ENCODE measurements around the gene ZMYND11.
"Not testable (repeated sequence)": the region's sequence is repeated elsewhere in the genome, so short reads cannot be mapped to it uniquely, and the experiment has no call there.

The ZMYND11 gene

DNA sequence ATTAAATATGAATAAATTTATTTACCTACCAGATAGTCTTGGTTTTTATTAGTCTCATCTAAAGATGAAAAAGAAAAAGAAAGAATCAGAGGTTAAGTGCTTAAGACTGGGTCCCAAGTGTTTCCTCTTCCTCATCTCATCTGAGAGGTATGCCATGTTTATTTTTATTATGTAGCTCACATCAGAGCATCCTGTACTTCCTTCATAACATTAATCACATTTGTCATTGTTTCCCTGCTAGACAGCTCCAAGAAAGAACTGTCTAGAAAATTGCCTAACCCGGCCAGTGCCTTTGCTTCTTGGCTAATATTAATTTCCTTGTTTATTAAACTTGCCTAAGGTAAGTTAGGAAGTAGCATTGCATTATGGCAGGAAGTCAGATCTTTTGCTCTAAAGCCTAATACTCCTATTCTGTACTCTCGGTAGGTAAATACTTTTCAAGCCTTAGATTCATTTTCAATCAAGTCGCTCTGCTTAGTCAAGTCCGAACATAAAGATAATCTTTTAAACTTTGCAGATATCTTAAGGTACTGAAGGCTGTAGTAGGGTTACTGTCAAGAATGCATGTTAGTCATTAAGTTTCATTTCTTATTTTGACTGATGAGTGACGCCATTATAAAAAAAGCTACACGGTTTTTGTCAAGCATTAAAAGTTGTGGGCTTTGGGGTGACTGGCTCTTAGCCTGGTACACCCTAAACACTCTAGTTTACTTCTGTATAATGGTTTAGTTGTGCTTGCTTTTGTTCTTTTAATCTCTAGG lies 47.4 kb downstream of the ZMYND11 start:
- no peak overlapping the region for H3K4me2 ChIP-seq (ENCODE audit: low read depth, low read length)
- no peak overlapping the region for H3K4me3 ChIP-seq (ENCODE audit: low read length)
- H3K9me2 ChIP-seq (replicated peaks; ENCODE audit: insufficient read depth, low read length) = no peaks in the 10 kb centered on the region
- H3K27me3 ChIP-seq (replicated peaks; ENCODE audit: insufficient read depth, low read length) = no peaks in the 10 kb centered on the region
- no peaks in the 10 kb centered on the region for H3K9me3 ChIP-seq (replicated peaks; ENCODE audit: insufficient read depth, low read length)
- no peak overlapping the region for H3K27ac ChIP-seq (ENCODE audit: low read length)
- no peaks in the 10 kb centered on the region for H3K36me3 ChIP-seq (replicated peaks; ENCODE audit: insufficient read depth, low read length)
- DNase-seq = no peak
- no peaks in the 10 kb centered on the region for H3F3A ChIP-seq (ENCODE audit: insufficient read depth, low read length)
- TF ChIP-seq, protein P1, sequence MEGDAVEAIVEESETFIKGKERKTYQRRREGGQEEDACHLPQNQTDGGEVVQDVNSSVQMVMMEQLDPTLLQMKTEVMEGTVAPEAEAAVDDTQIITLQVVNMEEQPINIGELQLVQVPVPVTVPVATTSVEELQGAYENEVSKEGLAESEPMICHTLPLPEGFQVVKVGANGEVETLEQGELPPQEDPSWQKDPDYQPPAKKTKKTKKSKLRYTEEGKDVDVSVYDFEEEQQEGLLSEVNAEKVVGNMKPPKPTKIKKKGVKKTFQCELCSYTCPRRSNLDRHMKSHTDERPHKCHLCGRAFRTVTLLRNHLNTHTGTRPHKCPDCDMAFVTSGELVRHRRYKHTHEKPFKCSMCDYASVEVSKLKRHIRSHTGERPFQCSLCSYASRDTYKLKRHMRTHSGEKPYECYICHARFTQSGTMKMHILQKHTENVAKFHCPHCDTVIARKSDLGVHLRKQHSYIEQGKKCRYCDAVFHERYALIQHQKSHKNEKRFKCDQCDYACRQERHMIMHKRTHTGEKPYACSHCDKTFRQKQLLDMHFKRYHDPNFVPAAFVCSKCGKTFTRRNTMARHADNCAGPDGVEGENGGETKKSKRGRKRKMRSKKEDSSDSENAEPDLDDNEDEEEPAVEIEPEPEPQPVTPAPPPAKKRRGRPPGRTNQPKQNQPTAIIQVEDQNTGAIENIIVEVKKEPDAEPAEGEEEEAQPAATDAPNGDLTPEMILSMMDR (IDR thresholded peaks at IDR 0.05; ENCODE audit: low read length) = no peak
- TF ChIP-seq EZH2phosphoT487 (IDR thresholded peaks at IDR 0.05; ENCODE audit: low read length) (no peak), EZH2 (optimal IDR thresholded peaks at IDR 0.05; ENCODE audit: low read depth, low read length) (no peak)
- H3K4me1 ChIP-seq (ENCODE audit: low read length) = no peaks in the 10 kb centered on the region
- H2AFZ ChIP-seq (ENCODE audit: low read length) = no peak overlapping the region
- no peak overlapping the region for H3K9ac ChIP-seq (ENCODE audit: low read length)
- H3K79me2 ChIP-seq (ENCODE audit: low read length) = no peaks in the 10 kb centered on the region
- H4K20me1 ChIP-seq (ENCODE audit: insufficient read depth, low read length) = no peaks in the 10 kb centered on the region

DNA sequence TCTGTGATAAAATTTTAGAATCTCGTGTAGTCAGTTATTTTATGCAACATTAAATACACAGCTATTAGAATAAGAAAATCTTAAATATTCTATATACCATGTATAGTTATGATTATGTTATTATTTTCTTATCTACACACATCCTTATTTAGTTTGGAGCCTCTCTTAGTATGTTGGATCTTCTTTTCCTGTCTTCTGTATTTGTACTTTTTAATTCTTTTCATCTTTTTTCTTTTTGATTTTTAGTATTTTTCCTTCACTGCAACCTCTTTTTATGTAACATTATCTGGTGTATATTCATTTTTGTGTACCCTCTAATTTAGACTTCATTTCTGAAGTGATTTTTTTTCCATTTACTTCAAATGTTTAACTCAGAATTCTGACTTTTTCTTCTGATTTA lies 48.9 kb downstream of the ZMYND11 start:
- Histone ChIP-seq H3K9me3 (replicated peaks; ENCODE audit: insufficient read depth, low read length) (no peaks in the 10 kb centered on the region), H3K79me2 (ENCODE audit: low read length) (no peaks in the 10 kb centered on the region), H3K4me1 (ENCODE audit: low read length) (no peaks in the 10 kb centered on the region), H2AFZ (ENCODE audit: low read length) (no peak overlapping the region), H3K4me2 (ENCODE audit: low read depth, low read length) (no peak overlapping the region), H3F3A (ENCODE audit: insufficient read depth, low read length) (no peaks in the 10 kb centered on the region), H3K27ac (ENCODE audit: low read length) (no peak overlapping the region), H3K9me2 (replicated peaks; ENCODE audit: insufficient read depth, low read length) (no peaks in the 10 kb centered on the region), H4K20me1 (ENCODE audit: insufficient read depth, low read length) (no peaks in the 10 kb centered on the region), H3K9ac (ENCODE audit: low read length) (no peak overlapping the region), H3K27me3 (replicated peaks; ENCODE audit: insufficient read depth, low read length) (no peaks in the 10 kb centered on the region), H3K36me3 (replicated peaks; ENCODE audit: insufficient read depth, low read length) (no peaks in the 10 kb centered on the region), H3K4me3 (ENCODE audit: low read length) (no peak overlapping the region)
- no peak for DNase-seq
- TF ChIP-seq EZH2 (optimal IDR thresholded peaks at IDR 0.05; ENCODE audit: low read depth, low read length) = no peak
- TF ChIP-seq, protein P1 (IDR thresholded peaks at IDR 0.05; ENCODE audit: low read length) = no peak
- TF ChIP-seq EZH2phosphoT487 (IDR thresholded peaks at IDR 0.05; ENCODE audit: low read length) = no peak

DNA sequence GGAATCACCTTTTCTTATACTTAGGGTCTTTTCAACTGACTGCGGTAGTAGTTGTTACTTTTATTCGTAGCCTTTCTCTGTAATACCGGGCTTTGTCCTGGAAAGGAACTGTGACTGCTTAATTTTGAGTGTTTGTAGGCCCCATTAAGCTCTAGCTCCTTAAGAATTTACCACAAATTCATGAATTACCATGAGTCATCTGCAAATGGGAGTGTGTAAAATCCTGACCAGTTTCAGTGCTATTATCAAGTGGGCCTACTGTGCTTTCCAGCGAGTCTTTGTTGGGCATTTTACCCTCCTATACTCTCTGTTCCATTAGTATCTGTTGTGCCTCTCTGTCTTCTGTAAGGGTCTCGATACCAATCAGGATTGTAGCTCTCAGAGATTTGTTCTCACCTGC lies 49.7 kb downstream of the ZMYND11 start:
- Histone ChIP-seq H3K4me3 (ENCODE audit: low read length) (no peak overlapping the region), H3K9me2 (replicated peaks; ENCODE audit: insufficient read depth, low read length) (no peaks in the 10 kb centered on the region), H3K27ac (ENCODE audit: low read length) (no peak overlapping the region), H3K9me3 (replicated peaks; ENCODE audit: insufficient read depth, low read length) (no peaks in the 10 kb centered on the region), H3F3A (ENCODE audit: insufficient read depth, low read length) (no peaks in the 10 kb centered on the region), H3K4me2 (ENCODE audit: low read depth, low read length) (no peak overlapping the region), H3K79me2 (ENCODE audit: low read length) (no peaks in the 10 kb centered on the region), H2AFZ (ENCODE audit: low read length) (no peak overlapping the region), H3K36me3 (replicated peaks; ENCODE audit: insufficient read depth, low read length) (no peaks in the 10 kb centered on the region), H3K4me1 (ENCODE audit: low read length) (no peaks in the 10 kb centered on the region), H4K20me1 (ENCODE audit: insufficient read depth, low read length) (no peaks in the 10 kb centered on the region), H3K27me3 (replicated peaks; ENCODE audit: insufficient read depth, low read length) (no peaks in the 10 kb centered on the region), H3K9ac (ENCODE audit: low read length) (no peak overlapping the region)
- TF ChIP-seq EZH2phosphoT487 (IDR thresholded peaks at IDR 0.05; ENCODE audit: low read length) = no peak
- TF ChIP-seq, protein P1 (IDR thresholded peaks at IDR 0.05; ENCODE audit: low read length) = no peak
- TF ChIP-seq EZH2 (optimal IDR thresholded peaks at IDR 0.05; ENCODE audit: low read depth, low read length) = no peak
- DNase-seq = no peak

DNA sequence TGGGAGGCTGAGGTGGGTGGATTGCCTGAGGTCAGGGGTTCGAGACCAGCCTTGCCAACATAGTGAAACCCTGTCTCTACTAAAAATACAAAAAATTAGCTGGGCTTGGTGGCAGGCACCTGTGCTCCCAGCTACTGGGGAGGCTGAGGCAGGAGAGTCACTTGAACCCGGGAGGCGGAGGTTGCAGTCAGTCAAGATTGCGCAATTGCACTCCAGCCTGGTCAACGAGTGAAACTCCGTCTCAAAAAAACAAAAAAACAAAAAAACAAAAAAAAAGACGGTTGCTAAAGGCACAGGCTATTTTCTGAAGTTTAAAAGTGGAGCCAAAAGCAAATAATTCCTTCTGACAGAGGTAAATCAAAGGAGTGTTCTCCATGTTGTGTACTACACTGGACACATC lies 50.3 kb downstream of the ZMYND11 start:
- H3K9me3 ChIP-seq (replicated peaks; ENCODE audit: insufficient read depth, low read length); H3K9me2 ChIP-seq (replicated peaks; ENCODE audit: insufficient read depth, low read length); DNase-seq; H3F3A ChIP-seq (ENCODE audit: insufficient read depth, low read length); H3K4me3 ChIP-seq (ENCODE audit: low read length); H3K27ac ChIP-seq (ENCODE audit: low read length); H2AFZ ChIP-seq (ENCODE audit: low read length); H3K27me3 ChIP-seq (replicated peaks; ENCODE audit: insufficient read depth, low read length); H3K4me2 ChIP-seq (ENCODE audit: low read depth, low read length); H4K20me1 ChIP-seq (ENCODE audit: insufficient read depth, low read length); H3K79me2 ChIP-seq (ENCODE audit: low read length); H3K36me3 ChIP-seq (replicated peaks; ENCODE audit: insufficient read depth, low read length); H3K9ac ChIP-seq (ENCODE audit: low read length); H3K4me1 ChIP-seq (ENCODE audit: low read length): not testable (repeated sequence)
